ENCODE results near the gene RAD51B.

DNA sequence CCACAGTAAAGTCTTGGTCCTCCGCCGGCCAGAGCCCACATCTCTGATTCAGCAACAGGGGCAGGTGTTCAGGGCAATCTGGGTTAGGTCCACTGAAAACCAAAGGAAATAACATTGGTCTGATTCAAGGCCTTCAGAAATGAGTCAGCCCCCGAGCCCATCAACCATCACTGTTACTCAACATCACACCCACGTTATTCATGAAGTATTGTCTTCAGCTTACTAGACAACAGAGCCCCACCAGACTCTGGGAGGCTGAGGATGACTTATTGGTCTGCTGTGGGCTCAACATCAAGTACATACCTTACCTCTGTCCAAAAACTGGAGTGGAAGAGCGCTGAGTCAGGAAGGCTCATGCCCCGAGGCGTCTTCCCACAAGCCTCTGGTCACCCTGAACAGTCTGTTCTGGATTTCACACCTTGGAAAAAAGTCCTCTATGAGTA lies 875.8 kb downstream of the RAD51B start:
- TF ChIP-seq, protein P1, sequence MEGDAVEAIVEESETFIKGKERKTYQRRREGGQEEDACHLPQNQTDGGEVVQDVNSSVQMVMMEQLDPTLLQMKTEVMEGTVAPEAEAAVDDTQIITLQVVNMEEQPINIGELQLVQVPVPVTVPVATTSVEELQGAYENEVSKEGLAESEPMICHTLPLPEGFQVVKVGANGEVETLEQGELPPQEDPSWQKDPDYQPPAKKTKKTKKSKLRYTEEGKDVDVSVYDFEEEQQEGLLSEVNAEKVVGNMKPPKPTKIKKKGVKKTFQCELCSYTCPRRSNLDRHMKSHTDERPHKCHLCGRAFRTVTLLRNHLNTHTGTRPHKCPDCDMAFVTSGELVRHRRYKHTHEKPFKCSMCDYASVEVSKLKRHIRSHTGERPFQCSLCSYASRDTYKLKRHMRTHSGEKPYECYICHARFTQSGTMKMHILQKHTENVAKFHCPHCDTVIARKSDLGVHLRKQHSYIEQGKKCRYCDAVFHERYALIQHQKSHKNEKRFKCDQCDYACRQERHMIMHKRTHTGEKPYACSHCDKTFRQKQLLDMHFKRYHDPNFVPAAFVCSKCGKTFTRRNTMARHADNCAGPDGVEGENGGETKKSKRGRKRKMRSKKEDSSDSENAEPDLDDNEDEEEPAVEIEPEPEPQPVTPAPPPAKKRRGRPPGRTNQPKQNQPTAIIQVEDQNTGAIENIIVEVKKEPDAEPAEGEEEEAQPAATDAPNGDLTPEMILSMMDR (IDR thresholded peaks at IDR 0.05) = no peak
- TF ChIP-seq POLR2A (IDR thresholded peaks at IDR 0.05) (no peak), POLR2AphosphoS5 (IDR thresholded peaks at IDR 0.05) (peak; percentile 14 to 55), EP300 (IDR thresholded peaks at IDR 0.05) (no peak)

All from upper lobe of left lung (tissue), 4 donors.